Spinal cord (tissue), 10 donors: Measurements from ENCODE around the gene PGAP6. TPM values are rescaled to one million over a fixed set of nuclear protein-coding genes. Genes with fewer than 3 reads are reported as not detected.
"Not testable (repeated sequence)": the region's sequence is repeated elsewhere in the genome, so short reads cannot be mapped to it uniquely, and the experiment has no call there.

Experiments
- DNase-seq, 6 donors: peaks; one replicate each; pipeline versions ENCODE4 v3.0.0 to v3.0.0-alpha.2; 2013 to 2015; ENCODE audit warnings: low spot score in 6 of 6, low read depth in 4 of 6
- H3K27ac ChIP-seq: one replicate; pipeline ENCODE4 v1.5.1; 2013; ENCODE audit warnings: low read depth, low read length, control low read depth
- H3K27me3 ChIP-seq: one replicate; pipeline ENCODE4 v1.6.1; 2013; ENCODE audit warnings: low read length; ENCODE audit not compliant: control insufficient read depth, insufficient read depth
- H3K36me3 ChIP-seq: one replicate; pipeline ENCODE4 v1.6.1; 2013; ENCODE audit warnings: low read length; ENCODE audit not compliant: control insufficient read depth, insufficient read depth
- H3K4me1 ChIP-seq: one replicate; pipeline ENCODE4 v1.6.1; 2013; ENCODE audit warnings: low read length; ENCODE audit not compliant: control insufficient read depth, insufficient read depth
- H3K4me3 ChIP-seq: one replicate; pipeline ENCODE4 v1.5.1; 2013; ENCODE audit warnings: low read depth, low read length, control low read depth
- H3K9me3 ChIP-seq: one replicate; pipeline ENCODE4 v1.6.1; 2013; ENCODE audit warnings: low read length; ENCODE audit not compliant: control insufficient read depth, insufficient read depth
- WGBS: methylation state at CpG from one replicate; pipeline ENCODE4 v1.1.5; 2013; ENCODE audit warnings: missing lambda C conversion rate; ENCODE audit not compliant: insufficient coverage; 5-methylcytosine and 5-hydroxymethylcytosine counted together
- polyA plus RNA-seq, 2 donors: library from polyadenylated mRNA; unstranded; fragments of 120-200 nt; gene quantifications; one replicate each; pipeline ENCODE4 v1.2.1, GENCODE V29; 2013; ENCODE audit not compliant: insufficient read length in 2 of 2
- total RNA-seq, 2 donors: library from RNA; depleted of rRNA in 1 of 2; stranded (reverse); fragments of 120-200 nt in 1 of 2; fragments of >200 nt in 1 of 2; gene quantifications; one replicate each; pipeline versions ENCODE4 v1.2.3 to v1.2.4, GENCODE V29; 2013 to 2014
- donor health status: healthy.

PGAP6 gene
- total and polyA plus RNA-seq, 4 donors: 17.3 to 70.3 (median 46.2) TPM

DNA sequence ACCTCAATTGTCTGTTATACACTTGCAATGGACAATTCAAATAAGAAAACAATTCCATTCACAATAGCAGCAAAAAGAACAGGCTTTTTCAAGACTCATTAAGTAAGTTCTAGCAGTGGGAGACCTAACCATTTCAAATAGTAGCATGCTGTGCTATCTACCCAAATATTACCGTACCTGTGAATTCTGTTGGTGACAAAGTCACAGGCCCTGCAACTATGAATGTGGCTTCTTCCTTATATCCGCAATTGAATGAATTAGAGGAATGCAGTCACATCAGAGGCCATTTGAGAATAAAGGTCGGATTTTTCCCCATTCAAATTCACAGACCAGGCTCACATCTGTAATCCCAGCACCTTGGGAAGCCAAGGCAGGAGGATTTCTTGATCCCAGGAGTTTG, 14.4 kb upstream of the PGAP6 start:
- DNase-seq: peak in 2 of 6 donors; percentile 27 to 61
- Histone ChIP-seq H3K4me3 (peak overlapping the region; percentile 63), H3K36me3 (peaks cover 36% of the 10 kb centered on the region), H3K27ac (peak overlapping the region; percentile 84), H3K9me3 (no peaks in the 10 kb centered on the region), H3K4me1 (peaks cover 37% of the 10 kb centered on the region), H3K27me3 (no peaks in the 10 kb centered on the region)
- WGBS: 20% methylated on average over 1 of the region's 3 CpGs

DNA sequence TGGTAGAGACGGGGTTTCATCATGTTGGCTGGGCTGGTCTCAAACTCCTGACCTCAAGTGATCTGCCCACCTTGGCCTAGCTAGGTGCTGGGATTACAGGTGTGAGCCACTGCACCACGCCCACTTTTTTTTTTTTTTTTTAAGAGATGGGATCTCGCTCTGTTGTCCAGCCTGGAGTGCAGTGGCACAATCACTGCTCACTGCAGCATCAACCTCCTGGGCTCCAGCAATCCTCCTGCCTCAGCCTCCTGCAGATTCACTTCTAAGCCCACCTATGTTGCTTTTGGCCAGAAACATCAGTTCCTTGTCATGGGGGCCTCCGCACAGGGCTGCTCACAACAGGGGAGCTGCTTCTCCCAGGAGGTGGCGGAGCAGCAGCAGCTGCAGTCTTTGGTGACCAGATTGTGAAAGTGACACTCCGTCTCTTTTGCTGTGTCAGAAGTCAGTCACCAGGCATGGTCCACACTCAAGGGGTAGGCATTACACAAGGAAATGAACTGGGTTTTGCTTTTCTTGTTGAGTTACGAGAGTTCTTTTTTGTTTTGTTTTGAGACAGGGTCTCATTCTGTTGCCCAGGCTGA, 10.8 kb upstream of the PGAP6 start:
- 88% methylated on average over 5 of the region's 7 CpGs for WGBS
- Histone ChIP-seq H3K9me3 (no peaks in the 10 kb centered on the region), H3K4me1 (peaks cover 28% of the 10 kb centered on the region), H3K27me3 (no peaks in the 10 kb centered on the region), H3K36me3 (peaks cover 4% of the 10 kb centered on the region), H3K4me3 (no peak overlapping the region), H3K27ac (no peak overlapping the region)
- DNase-seq: no peak

DNA sequence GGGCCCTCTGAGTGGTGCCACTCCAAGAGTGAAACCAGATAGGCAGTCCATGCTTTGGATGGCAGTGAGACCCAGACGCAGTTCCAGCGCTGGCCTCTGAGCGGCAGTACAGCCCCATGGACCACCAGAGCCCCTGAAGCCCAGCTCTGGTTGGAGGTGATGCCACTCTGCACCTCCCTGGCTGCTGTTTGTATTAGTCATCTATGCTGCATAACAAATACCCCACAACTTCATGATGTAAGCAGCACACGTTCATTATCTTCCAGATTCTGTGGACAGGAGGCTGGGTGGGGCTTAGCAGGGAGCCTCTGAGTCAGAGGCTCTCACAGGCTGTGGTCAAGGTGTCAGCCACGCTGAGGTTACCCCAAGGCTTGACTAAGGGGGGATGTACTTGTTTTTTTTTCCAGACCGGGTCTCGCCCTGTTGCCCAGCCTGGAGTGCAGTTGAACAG, 10.1 kb upstream of the PGAP6 start:
- Histone ChIP-seq H3K36me3 (peaks cover 4% of the 10 kb centered on the region), H3K4me3 (no peak overlapping the region), H3K9me3 (no peaks in the 10 kb centered on the region), H3K27me3 (no peaks in the 10 kb centered on the region), H3K27ac (no peak overlapping the region), H3K4me1 (peaks cover 34% of the 10 kb centered on the region)
- peak in 2 of 6 donors; percentile 52 to 66 for DNase-seq
- whole genome bisulfite sequencing: 35% methylated on average over 3 of the region's 7 CpGs

DNA sequence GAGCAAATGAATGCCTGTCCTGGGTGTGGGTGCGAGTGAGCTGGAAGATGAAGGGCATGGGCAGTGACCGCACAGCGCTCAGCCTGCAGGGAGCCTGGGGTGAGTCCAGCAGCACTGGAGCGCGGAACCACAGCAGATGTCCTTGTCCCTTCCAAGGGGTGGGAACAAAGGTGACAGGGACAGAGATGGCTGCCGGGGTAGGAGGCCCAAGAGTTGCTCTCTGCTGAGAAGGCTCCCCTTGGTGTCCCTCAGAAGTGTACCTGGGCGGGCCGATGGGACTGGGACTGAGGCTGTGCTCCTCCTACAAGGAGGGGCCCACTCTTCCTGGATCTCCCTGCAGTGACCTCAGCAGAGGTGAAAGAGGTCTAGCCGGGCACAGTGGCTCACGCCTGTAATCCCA, 7.6 kb upstream of the PGAP6 start:
- no peaks in the 10 kb centered on the region for H3K27me3 ChIP-seq
- no peak overlapping the region for H3K4me3 ChIP-seq
- peaks cover 33% of the 10 kb centered on the region for H3K4me1 ChIP-seq
- no peak overlapping the region for H3K27ac ChIP-seq
- H3K36me3 ChIP-seq: peaks cover 5% of the 10 kb centered on the region
- no peak for DNase-seq
- H3K9me3 ChIP-seq: no peaks in the 10 kb centered on the region
- WGBS: 87% methylated on average over 10 of the region's 10 CpGs

DNA sequence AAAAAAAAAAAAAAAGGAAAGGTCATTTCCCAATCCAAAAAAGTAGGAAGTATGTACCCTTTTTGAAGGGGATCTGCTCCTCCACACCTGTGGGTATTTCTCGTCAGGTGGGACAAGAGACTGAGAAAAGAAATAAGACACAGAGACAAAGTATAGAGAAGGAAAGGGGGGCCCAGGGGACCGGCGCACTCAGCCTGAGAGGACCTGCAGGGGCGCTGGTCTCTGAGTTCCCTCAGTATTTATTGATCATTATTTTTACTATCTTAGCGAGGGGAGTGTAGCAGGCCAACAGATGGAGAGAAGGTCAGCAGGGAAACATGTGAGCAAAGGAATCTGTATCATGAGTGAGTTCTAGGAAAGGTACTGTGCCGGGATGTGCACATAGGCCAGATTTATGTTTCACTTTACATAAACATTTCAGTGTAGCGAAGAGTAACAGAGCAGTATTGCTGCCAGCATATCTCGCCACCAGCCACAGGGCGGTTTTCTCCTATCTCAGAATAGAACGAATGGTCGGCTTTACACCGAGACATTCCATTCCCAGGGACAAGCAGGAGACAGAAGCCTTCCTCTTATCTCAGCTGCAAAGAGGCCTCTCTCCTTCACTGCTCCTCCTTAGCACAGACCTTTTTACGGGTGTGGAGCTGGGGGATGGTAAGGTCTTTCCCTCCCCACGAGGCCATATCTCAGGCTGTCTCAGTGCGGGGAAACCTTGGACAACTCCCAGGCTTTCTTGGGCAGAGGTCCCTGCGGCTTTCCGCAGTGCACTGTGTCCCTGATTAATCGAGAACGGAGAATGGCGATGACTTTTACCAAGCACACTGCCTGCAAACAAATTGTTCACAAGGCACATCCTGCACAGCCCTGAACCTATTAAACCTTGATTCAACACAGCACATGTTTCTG, 6.2 kb upstream of the PGAP6 start:
- H3K9me3 ChIP-seq, H3K27me3 ChIP-seq, H3K4me3 ChIP-seq: not testable (repeated sequence)
- H3K36me3 ChIP-seq: peaks cover 13% of the 10 kb centered on the region
- peak in 2 of 6 donors; percentile 44 to 74 for DNase-seq
- 23% methylated on average over 9 of the region's 20 CpGs for WGBS
- H3K27ac ChIP-seq: peak overlapping the region; percentile 40
- H3K4me1 ChIP-seq: peaks cover 46% of the 10 kb centered on the region

DNA sequence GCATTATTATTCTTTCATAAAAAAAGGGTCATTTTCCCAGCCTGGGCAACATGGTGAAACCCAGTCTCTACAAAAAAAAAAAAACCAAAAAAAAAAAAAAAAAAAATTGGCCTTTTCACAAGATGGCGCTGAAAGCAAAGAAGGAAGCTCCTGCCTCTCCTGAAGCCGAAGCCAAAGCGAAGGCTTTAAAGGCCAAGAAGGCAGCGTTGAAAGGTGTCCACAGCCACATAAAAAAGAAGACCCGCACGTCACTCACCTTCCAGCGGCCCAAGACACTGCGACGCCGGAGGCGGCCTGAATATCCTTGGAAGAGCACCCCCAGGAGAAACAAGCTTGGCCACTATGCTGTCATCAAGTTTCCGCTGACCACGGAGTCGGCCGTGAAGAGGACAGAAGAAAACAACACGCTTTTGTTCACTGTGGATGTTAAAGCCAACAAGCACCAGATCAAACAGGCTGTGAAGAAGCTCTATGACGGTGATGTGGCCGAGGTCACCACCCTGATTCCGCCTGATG, 4.9 kb upstream of the PGAP6 start:
- H3K4me3 ChIP-seq: no peak overlapping the region
- H3K27ac ChIP-seq: no peak overlapping the region
- DNase-seq: peak in 2 of 6 donors; percentile 49 to 59
- peaks cover 54% of the 10 kb centered on the region for H3K4me1 ChIP-seq
- 47% methylated on average over 16 of the region's 19 CpGs for WGBS
- H3K9me3 ChIP-seq: no peaks in the 10 kb centered on the region
- H3K36me3 ChIP-seq: peaks cover 9% of the 10 kb centered on the region
- no peaks in the 10 kb centered on the region for H3K27me3 ChIP-seq

DNA sequence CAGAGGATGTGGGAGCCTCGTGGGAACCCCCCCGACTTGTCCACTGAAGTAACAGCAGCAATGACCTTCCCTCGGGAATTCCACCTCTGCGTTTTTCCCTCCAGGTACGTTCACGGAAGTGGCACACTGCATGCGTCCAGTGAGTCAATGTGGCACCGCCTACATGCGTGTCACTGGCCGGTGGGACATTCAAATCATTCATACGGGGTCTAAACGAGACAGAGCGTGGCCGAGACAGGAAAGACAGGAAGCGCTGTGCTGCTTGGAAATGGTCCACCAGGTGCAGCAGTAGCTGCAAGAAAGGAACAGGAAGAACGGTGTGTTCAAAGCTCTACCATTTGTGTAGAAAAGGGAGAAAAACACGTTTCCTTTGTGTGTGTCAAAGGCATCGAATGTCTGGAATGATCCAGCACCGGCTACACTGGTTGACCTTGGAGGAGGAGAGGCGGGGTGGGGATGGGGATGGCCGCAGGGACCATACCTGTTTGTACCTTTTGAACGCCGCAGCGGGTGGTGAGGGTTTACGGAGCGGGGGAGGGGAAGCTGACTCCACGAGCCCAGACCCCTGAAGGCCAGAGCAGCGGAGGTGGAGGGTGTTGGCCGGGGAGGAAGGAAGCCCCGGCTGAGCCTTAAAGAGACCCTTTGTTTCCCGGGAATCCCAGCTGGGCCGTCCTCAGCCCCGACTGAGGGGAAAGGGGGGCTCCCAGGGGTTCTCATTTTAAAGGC, 1.7 kb upstream of the PGAP6 start:
- Histone ChIP-seq H3K4me1 (peaks cover 73% of the 10 kb centered on the region), H3K4me3 (peak overlapping the region; percentile 48), H3K27ac (peak overlapping the region; percentile 69), H3K27me3 (no peaks in the 10 kb centered on the region), H3K36me3 (peaks cover 26% of the 10 kb centered on the region), H3K9me3 (no peaks in the 10 kb centered on the region)
- WGBS: 23% methylated on average over 33 of the region's 33 CpGs
- peak in 2 of 6 donors; percentile 47 to 68 for DNase-seq

DNA sequence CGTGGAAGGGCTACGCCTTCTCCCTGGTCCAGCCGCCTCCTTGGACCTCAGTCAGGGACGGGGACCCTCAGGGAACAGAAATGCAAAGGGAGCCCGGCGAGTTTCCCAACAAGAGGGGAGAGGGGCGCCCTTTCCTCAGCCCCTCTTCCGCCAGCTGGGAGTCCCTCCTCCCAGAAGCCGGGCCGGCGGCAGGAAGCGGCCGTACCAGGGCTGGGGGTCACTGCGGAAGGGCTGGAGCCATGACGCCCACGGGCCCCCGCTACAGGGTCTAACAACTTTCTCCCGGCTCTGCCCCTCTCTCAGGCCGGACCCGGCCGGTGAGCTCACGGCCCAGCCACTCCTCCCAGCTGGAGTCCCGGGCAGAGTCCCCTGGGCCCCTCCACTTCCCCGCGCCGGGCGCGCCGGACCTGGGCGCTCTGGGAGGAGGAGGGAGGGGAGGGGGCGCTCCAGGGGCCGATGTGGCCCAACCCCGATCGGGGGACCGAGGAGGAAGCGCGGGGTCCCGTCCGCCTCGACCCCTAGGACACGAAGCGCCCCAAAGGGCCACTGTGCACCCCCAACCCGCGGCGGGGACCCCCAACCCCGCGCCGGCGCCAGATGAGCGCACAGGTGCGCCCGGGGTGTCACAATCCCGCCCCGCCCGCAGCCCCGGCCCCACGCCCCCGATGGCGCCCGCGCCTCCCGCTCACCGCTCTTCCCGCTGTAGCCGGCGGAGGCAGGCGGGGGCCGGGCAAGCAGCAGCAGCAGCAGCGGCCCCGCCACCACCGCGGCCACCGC, 578 bp downstream of the PGAP6 start:
- Histone ChIP-seq H3K9me3 (no peaks in the 10 kb centered on the region), H3K4me1 (peaks cover 54% of the 10 kb centered on the region), H3K27ac (no peak overlapping the region), H3K36me3 (peaks cover 44% of the 10 kb centered on the region), H3K27me3 (no peaks in the 10 kb centered on the region), H3K4me3 (peak overlapping the region; percentile 58)
- under 1% methylated on average over 66 of the region's 73 CpGs for WGBS
- DNase-seq: peak in 1 of 6 donors; percentile 34

DNA sequence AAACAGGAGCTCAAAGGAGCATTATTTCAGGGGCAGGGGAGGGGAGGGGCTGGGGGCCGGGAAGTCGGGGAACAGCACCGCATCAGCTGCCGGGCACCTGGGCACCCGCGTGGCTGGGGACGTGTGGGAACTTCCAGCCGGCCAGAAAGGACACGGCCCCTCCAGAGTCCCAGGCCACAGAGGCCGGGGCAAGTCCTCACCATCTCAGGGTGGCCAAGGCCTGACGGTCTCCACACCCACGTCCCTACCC, 1.1 kb downstream of the PGAP6 start:
- peaks cover 49% of the 10 kb centered on the region for H3K36me3 ChIP-seq
- no peak for DNase-seq
- no peaks in the 10 kb centered on the region for H3K27me3 ChIP-seq
- peaks cover 50% of the 10 kb centered on the region for H3K4me1 ChIP-seq
- H3K9me3 ChIP-seq: no peaks in the 10 kb centered on the region
- H3K4me3 ChIP-seq: peak overlapping the region; percentile 58
- H3K27ac ChIP-seq: no peak overlapping the region
- 3% methylated on average over 12 of the region's 12 CpGs for WGBS
